GM08714 (cell line): Measurements from ENCODE around the gene MXI1.

Source experiments
- H3K4me3 ChIP-seq: fragments of 200-500 bp; sonication (Bioruptor generic); 2 replicates; pipeline ENCODE4 v1.5.1; 2014; ENCODE audit warnings: mild to moderate bottlenecking, low read length, inconsistent platforms
- ZNF274 ChIP-seq: IDR thresholded peaks from 2 replicates; pipeline ENCODE4 v1.6.1; 2012; ENCODE audit warnings: mild to moderate bottlenecking, low read depth, low read length

MXI1 gene

GRCh38 chr10:110335314-110336064 lies 128.1 kb downstream of the MXI1 start:
- no peak overlapping the region for H3K4me3 ChIP-seq
- no peak for TF ChIP-seq ZNF274

GRCh38 chr10:110336111-110336721 lies 128.8 kb downstream of the MXI1 start:
- H3K4me3 ChIP-seq, result no peak overlapping the region
- no peak for TF ChIP-seq ZNF274
